Breast epithelium (tissue), 4 donors: ENCODE results near the gene ACSS1. TPM values are rescaled to one million over a fixed set of nuclear protein-coding genes. Genes with fewer than 3 reads are reported as not detected.

Source experiments
- DNase-seq, 2 donors: peaks; one replicate each; pipeline ENCODE4 v3.0.0-alpha.2; 2019; ENCODE audit warnings: low spot score in 2 of 2
- H3K27ac ChIP-seq, 2 donors: fragments of 200-600 bp; sonication (generic) in 1 of 2; one replicate each; pipeline ENCODE4 v1.5.1; 2016 to 2019; ENCODE audit warnings: mild to moderate bottlenecking in 1 of 2
- H3K27me3 ChIP-seq, 2 donors: fragments of 200-600 bp; sonication (generic) in 1 of 2; one replicate each; pipeline versions ENCODE4 v1.5.1 to v1.6.0; 2017 to 2019; ENCODE audit warnings: control low read depth in 1 of 2, mild to moderate bottlenecking in 1 of 2
- H3K36me3 ChIP-seq: fragments of 200-600 bp; one replicate; pipeline ENCODE4 v1.5.1; 2019
- H3K4me1 ChIP-seq, 2 donors: fragments of 200-600 bp; sonication (generic); one replicate each; pipeline ENCODE4 v1.5.1; 2016 to 2019; ENCODE audit warnings: control low read depth in 1 of 2
- H3K4me3 ChIP-seq, 3 donors: fragments of 200-600 bp; sonication (generic); 1 replicate in 2 of 3; 2 replicates in 1 of 3; pipeline ENCODE4 v1.5.1; 2016 to 2019; ENCODE audit warnings: mild to moderate bottlenecking in 3 of 3, moderate library complexity in 2 of 3
- H3K9me3 ChIP-seq, 2 donors: fragments of 200-600 bp; sonication (generic) in 1 of 2; one replicate each; pipeline ENCODE4 v1.5.1; 2016 to 2019; ENCODE audit warnings: control low read depth in 1 of 2
- POLR2A ChIP-seq: fragments of 450-650 bp; IDR thresholded peaks from one replicate; pipeline ENCODE4 v1.6.1; 2016; ENCODE audit warnings: antibody characterized with exemption, mild to moderate bottlenecking, moderate library complexity
- POLR2AphosphoS5 ChIP-seq, 3 donors: sonication (generic); formaldehyde crosslinking; IDR thresholded peaks; one replicate each; pipeline ENCODE4 v1.6.1; 2017; ENCODE audit warnings: antibody characterized with exemption in 3 of 3
- intact Hi-C: fragments of 100-400 bp; cut with DNase I; formaldehyde crosslinking; loops from one replicate; pipeline ENCODE4 v1.15.1; 2023; ENCODE audit warnings: low total_unique reads
- total RNA-seq, 3 donors: library from RNA; depleted of rRNA; stranded (reverse); fragments of >200 nt; gene quantifications; one replicate each; pipeline ENCODE4 v1.1.0, GENCODE V29; 2016
- TF ChIP-seq, protein P1 (sequence below), 3 donors: fragments of 450-650 bp; IDR thresholded peaks; one replicate each; pipeline ENCODE4 v1.5.1; 2016 to 2017; ENCODE audit warnings: antibody characterized with exemption in 3 of 3, mild to moderate bottlenecking in 3 of 3, moderate library complexity in 3 of 3

The ACSS1 gene
- total RNA-seq, 3 donors from 2014 or later = 17.6 to 38.2 (median 37.4) TPM

DNA sequence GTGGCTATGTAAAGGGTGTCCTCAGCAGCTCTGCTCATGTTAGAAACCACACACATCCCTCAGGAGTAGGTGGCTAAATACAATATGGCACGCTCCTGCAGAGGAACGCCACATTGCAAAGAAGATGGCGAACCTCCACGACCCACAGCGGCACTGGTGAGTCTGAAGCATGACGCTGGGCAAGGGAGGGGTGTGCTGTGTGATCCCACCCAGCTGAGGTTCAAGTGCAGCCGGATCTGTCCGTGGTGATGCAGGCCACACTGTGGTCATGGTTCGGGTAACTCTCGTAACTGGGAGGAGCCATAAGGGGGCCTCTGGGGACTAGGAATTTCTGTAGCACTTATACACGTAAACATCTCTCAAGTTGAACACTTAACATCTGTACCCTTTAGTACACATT, 42.0 kb downstream of the ACSS1 start:
- H3K9me3 ChIP-seq = no peaks in the 10 kb centered on the region
- no peaks in the 10 kb centered on the region for H3K27me3 ChIP-seq
- no peak overlapping the region for H3K27ac ChIP-seq
- peaks cover 0 to 21% of the 10 kb centered on the region in 2 donors for H3K4me1 ChIP-seq
- H3K36me3 ChIP-seq = peaks cover 14% of the 10 kb centered on the region
- TF ChIP-seq POLR2A (no peak), POLR2AphosphoS5 (IDR thresholded peaks at IDR 0.05) (no peak)
- TF ChIP-seq, protein P1, sequence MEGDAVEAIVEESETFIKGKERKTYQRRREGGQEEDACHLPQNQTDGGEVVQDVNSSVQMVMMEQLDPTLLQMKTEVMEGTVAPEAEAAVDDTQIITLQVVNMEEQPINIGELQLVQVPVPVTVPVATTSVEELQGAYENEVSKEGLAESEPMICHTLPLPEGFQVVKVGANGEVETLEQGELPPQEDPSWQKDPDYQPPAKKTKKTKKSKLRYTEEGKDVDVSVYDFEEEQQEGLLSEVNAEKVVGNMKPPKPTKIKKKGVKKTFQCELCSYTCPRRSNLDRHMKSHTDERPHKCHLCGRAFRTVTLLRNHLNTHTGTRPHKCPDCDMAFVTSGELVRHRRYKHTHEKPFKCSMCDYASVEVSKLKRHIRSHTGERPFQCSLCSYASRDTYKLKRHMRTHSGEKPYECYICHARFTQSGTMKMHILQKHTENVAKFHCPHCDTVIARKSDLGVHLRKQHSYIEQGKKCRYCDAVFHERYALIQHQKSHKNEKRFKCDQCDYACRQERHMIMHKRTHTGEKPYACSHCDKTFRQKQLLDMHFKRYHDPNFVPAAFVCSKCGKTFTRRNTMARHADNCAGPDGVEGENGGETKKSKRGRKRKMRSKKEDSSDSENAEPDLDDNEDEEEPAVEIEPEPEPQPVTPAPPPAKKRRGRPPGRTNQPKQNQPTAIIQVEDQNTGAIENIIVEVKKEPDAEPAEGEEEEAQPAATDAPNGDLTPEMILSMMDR (IDR thresholded peaks at IDR 0.05) = no peak
- peak in 1 of 2 donors; percentile 48 for DNase-seq
- intact Hi-C loops = no loop called here
- no peak overlapping the region for H3K4me3 ChIP-seq

DNA sequence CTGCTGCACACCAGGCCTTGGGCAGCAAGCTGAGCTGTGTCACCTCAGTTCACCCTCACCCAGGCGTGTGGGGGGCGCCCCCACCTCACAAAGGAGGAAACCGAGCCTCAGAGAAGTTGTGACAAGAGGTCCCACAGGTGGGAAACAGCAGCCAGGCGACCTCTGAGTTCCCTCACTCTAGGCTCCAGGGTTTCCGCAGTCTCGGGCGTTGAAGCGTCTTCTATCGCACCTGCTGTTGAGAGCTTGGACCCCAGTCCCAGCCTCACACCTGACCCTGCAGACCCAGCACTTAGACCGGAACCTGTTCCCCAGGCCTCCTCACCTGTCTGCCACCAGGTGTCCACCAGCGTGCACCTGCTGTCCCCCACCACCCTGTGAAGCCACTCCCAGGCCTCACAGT, 43.1 kb downstream of the ACSS1 start:
- H3K27ac ChIP-seq = no peak overlapping the region
- H3K27me3 ChIP-seq = no peaks in the 10 kb centered on the region
- intact Hi-C loops = no loop called here
- peaks cover 14% of the 10 kb centered on the region for H3K36me3 ChIP-seq
- TF ChIP-seq POLR2A = no peak
- TF ChIP-seq, protein P1 (IDR thresholded peaks at IDR 0.05) = no peak
- DNase-seq = peak in 1 of 2 donors; percentile 49
- H3K4me1 ChIP-seq = peaks cover 0 to 18% of the 10 kb centered on the region in 2 donors
- no peaks in the 10 kb centered on the region for H3K9me3 ChIP-seq
- no peak overlapping the region for H3K4me3 ChIP-seq

DNA sequence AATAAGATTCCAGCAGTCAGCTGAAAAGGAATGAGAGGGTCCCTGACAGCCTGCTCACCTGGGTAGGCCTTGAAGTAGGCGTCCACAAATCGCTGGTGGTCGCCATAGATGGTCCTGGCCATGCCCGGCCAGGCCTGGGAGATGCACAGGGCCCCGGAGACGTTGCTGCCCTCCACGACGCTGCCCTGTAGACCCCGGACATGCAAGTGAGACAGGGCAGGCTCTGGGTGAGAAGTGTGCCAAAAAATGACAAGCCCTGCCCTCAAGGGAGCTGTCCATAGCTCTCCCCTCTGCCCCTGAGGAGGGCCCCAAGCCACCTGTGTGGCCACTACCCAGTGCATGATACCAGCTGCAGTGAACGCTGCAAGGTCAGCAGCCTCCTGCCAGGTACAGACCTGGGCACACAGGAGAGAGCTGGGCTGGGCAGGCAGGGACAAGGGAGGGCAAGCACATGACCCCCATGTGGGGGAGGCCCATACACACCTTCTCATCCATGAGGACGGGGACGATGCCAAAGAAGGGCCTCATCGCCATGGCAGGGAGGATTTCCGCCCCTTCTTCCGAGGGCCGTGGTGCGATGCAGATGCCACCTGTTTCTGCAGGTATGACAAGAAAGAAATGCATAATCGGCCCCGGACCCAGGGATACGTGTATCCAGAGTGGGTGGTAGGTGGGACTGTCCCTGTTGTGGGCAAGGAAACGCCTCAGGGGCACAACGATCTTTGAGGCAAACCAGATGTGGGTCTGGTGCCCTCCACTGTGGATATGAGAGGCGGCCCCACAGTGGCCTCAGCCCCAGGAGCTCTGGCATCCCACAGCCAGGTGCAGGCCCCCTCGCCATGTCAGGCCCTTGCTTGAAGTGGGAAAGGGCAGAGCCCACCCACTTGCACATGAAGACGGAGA, 44.2 kb downstream of the ACSS1 start:
- Histone ChIP-seq H3K9me3 (no peaks in the 10 kb centered on the region), H3K27ac (no peak overlapping the region), H3K4me1 (peaks cover 0 to 14% of the 10 kb centered on the region in 2 donors), H3K36me3 (peaks cover 14% of the 10 kb centered on the region), H3K4me3 (no peak overlapping the region), H3K27me3 (no peaks in the 10 kb centered on the region)
- intact Hi-C loops = no loop called here
- peak in 1 of 2 donors; percentile 34 for DNase-seq
- TF ChIP-seq POLR2A (no peak), POLR2AphosphoS5 (IDR thresholded peaks at IDR 0.05) (no peak)
- TF ChIP-seq, protein P1 (IDR thresholded peaks at IDR 0.05) = no peak

DNA sequence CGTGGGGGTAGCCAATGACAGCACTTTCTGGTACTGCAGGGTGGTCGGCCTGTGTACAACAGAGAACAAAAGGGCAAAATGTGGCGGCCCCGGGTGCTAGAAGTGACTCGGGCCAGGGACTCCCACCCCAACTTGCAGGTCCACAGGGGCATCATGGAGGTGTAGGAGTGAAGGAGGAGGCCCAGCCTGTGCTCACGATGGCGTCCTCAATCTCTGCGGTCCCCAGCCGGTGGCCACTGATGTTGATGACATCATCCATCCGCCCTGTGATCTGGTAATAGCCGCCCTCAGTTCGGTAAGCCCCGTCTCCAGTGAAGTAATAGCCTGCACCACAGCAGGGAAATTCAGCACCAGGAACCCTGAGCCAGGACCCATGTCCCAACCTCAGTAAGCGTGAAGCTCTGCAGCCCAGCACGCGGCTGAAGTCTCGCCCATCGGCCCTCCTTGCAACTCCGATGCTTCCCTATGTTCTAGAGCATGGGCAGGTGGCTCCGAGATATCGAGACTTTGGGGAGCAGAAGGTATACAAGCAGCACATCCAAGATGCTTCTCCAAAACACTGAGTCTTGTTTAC, 45.2 kb downstream of the ACSS1 start:
- H3K27ac ChIP-seq = no peak overlapping the region
- no peaks in the 10 kb centered on the region for H3K27me3 ChIP-seq
- intact Hi-C loops = no loop called here
- TF ChIP-seq, protein P1 (IDR thresholded peaks at IDR 0.05) = no peak
- TF ChIP-seq POLR2AphosphoS5 (IDR thresholded peaks at IDR 0.05) (no peak), POLR2A (no peak)
- no peaks in the 10 kb centered on the region for H3K9me3 ChIP-seq
- H3K36me3 ChIP-seq = peaks cover 18% of the 10 kb centered on the region
- peaks cover 0 to 9% of the 10 kb centered on the region in 2 donors for H3K4me1 ChIP-seq
- H3K4me3 ChIP-seq = no peak overlapping the region
- DNase-seq = peak in 1 of 2 donors; percentile 47

DNA sequence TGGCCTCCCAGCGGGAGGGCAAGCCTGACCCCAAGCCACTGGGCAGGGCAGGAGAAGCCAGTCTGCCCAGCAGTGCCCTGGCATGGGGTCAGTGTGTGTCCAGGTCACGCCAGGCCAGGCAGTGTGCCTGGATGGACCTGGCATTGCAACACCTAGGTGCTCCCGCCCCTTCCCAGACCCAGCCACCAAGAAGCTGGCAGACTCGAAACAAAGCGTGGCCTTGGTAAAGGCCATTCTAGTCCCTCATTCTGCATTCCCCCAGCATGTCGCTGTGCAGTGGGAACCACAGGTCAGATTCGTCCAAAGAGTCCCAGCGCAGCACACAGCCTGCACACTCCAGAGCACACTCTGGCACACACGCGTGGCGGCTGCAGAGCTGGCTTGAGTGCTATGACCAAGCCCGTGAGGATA, 46.1 kb downstream of the ACSS1 start:
- H3K4me3 ChIP-seq = no peak overlapping the region
- no peaks in the 10 kb centered on the region for H3K9me3 ChIP-seq
- TF ChIP-seq POLR2A = no peak
- TF ChIP-seq POLR2AphosphoS5 (IDR thresholded peaks at IDR 0.05) = no peak
- TF ChIP-seq, protein P1 (IDR thresholded peaks at IDR 0.05) = no peak
- no peak overlapping the region for H3K27ac ChIP-seq
- H3K36me3 ChIP-seq = peaks cover 23% of the 10 kb centered on the region
- peak in 1 of 2 donors; percentile 36 for DNase-seq
- H3K4me1 ChIP-seq = no peaks in the 10 kb centered on the region
- intact Hi-C loops = no loop called here
- H3K27me3 ChIP-seq = no peaks in the 10 kb centered on the region
